Tibial artery (tissue), 4 donors: ENCODE measurements around the gene SYNGR3.

Source experiments
- DNase-seq, 2 donors: peaks; one replicate each; pipeline ENCODE4 v3.0.0-alpha.2; 2019
- H3K27ac ChIP-seq, 2 donors: fragments of 200-600 bp; sonication (generic) in 1 of 2; 1 replicate in 1 of 2; 2 replicates in 1 of 2; pipeline ENCODE4 v1.5.1; 2018 to 2019; ENCODE audit warnings: mild to moderate bottlenecking in 1 of 2
- H3K27me3 ChIP-seq, 2 donors: fragments of 200-600 bp; sonication (generic) in 1 of 2; one replicate each; pipeline versions ENCODE4 v1.5.1 to v1.6.0; 2016 to 2019
- H3K36me3 ChIP-seq, 3 donors: fragments of 200-600 bp; sonication (generic) in 2 of 3; one replicate each; pipeline ENCODE4 v1.5.1; 2016 to 2019; ENCODE audit warnings: mild to moderate bottlenecking in 2 of 3
- H3K4me1 ChIP-seq, 4 donors: fragments of 200-600 bp; sonication (generic) in 2 of 4; 1 replicate in 3 of 4; 2 replicates in 1 of 4; pipeline ENCODE4 v1.5.1; 2016 to 2019
- H3K4me3 ChIP-seq, 2 donors: fragments of 200-600 bp; sonication (generic) in 1 of 2; 1 replicate in 1 of 2; 2 replicates in 1 of 2; pipeline ENCODE4 v1.5.1; 2018 to 2019; ENCODE audit warnings: mild to moderate bottlenecking in 2 of 2
- H3K9me3 ChIP-seq, 3 donors: fragments of 200-600 bp; sonication (generic) in 1 of 3; one replicate each; pipeline ENCODE4 v1.5.1; 2016 to 2019
- CTCF ChIP-seq, 2 experiments: fragments of 200-600 bp in 1 of 2; fragments of 450-650 bp in 1 of 2; IDR thresholded peaks; one replicate each; pipeline ENCODE4 v1.5.1; 2017 to 2019; ENCODE audit warnings: antibody characterized with exemption in 2 of 2, mild to moderate bottlenecking in 1 of 2, moderate library complexity in 1 of 2
- intact Hi-C: fragments of 100-400 bp; cut with DNase I; formaldehyde crosslinking; loops from one replicate; pipeline ENCODE4 v1.15.0; 2023; ENCODE audit warnings: low total_unique reads

Gene SYNGR3

GRCh38 chr16:1978476-1979120 lies 11.2 kb upstream of the SYNGR3 start:
- no peak for DNase-seq
- intact Hi-C loops, result no loop called here
- Histone ChIP-seq H3K27me3 (peaks cover 0 to 83% of the 10 kb centered on the region in 2 donors), H3K36me3 (peaks cover 50 to 55% (median 52%) of the 10 kb centered on the region in 3 donors), H3K27ac (no peak overlapping the region), H3K4me1 (peaks cover 7 to 40% (median 17%) of the 10 kb centered on the region in 4 donors), H3K4me3 (no peak overlapping the region), H3K9me3 (no peaks in the 10 kb centered on the region)
- TF ChIP-seq CTCF (IDR thresholded peaks at IDR 0.05), result no peak

GRCh38 chr16:1979271-1980029 lies 10.3 kb upstream of the SYNGR3 start:
- H3K27ac ChIP-seq, result no peak overlapping the region
- intact Hi-C loops, result no loop called here
- no peak for TF ChIP-seq CTCF (IDR thresholded peaks at IDR 0.05)
- no peak for DNase-seq
- peaks cover 0 to 74% of the 10 kb centered on the region in 2 donors for H3K27me3 ChIP-seq
- H3K9me3 ChIP-seq, result no peaks in the 10 kb centered on the region
- H3K36me3 ChIP-seq, result peaks cover 43 to 49% (median 46%) of the 10 kb centered on the region in 3 donors
- no peak overlapping the region for H3K4me3 ChIP-seq
- H3K4me1 ChIP-seq, result peaks cover 6 to 37% (median 16%) of the 10 kb centered on the region in 4 donors

- peaks cover 35 to 41% (median 39%) of the 10 kb centered on the region in 3 donors for H3K36me3 ChIP-seq
- H3K9me3 ChIP-seq, result no peaks in the 10 kb centered on the region
- no peak for DNase-seq
- H3K4me1 ChIP-seq, result peaks cover 8 to 45% (median 23%) of the 10 kb centered on the region in 4 donors
- intact Hi-C loops, result no loop called here
- TF ChIP-seq CTCF (IDR thresholded peaks at IDR 0.05), result no peak
- H3K4me3 ChIP-seq, result no peak overlapping the region
- H3K27ac ChIP-seq, result no peak overlapping the region
- peaks cover 0 to 67% of the 10 kb centered on the region in 2 donors for H3K27me3 ChIP-seq
Observed at GRCh38 chr16:1980030-1980769, 9.6 kb upstream of the SYNGR3 start.

GRCh38 chr16:1980770-1981087 lies 9.0 kb upstream of the SYNGR3 start:
- no peak for TF ChIP-seq CTCF (IDR thresholded peaks at IDR 0.05)
- peaks cover 32 to 38% (median 36%) of the 10 kb centered on the region in 3 donors for H3K36me3 ChIP-seq
- no peak for DNase-seq
- intact Hi-C loops, result no loop called here
- H3K4me1 ChIP-seq, result peaks cover 8 to 50% (median 26%) of the 10 kb centered on the region in 4 donors
- H3K9me3 ChIP-seq, result no peaks in the 10 kb centered on the region
- no peak overlapping the region for H3K4me3 ChIP-seq
- H3K27ac ChIP-seq, result no peak overlapping the region
- H3K27me3 ChIP-seq, result peaks cover 0 to 62% of the 10 kb centered on the region in 2 donors

GRCh38 chr16:1981398-1981836 lies 8.4 kb upstream of the SYNGR3 start, which contains the start of gene NOXO1:
TSS of gene NOXO1 (minus strand) at chr16:1981469. CDS start at chr16:1981179, 290 bp downstream.
- Histone ChIP-seq H3K4me1 (peaks cover 8 to 52% (median 26%) of the 10 kb centered on the region in 4 donors), H3K27ac (no peak within 1 kb of the TSS)
- intact Hi-C loops, result no loop called here

More at GRCh38 chr16:1981398-1981836, 8.4 kb upstream of the SYNGR3 start, which contains the start of gene NOXO1:
- Histone ChIP-seq H3K9me3 (no peaks in the 10 kb centered on the region), H3K27me3 (peaks cover 0 to 55% of the 10 kb centered on the region in 2 donors), H3K36me3 (peaks cover 32 to 38% (median 35%) of the 10 kb centered on the region in 3 donors), H3K4me3 (no peak within 1 kb of the TSS)
- DNase-seq, result no peak
- TF ChIP-seq CTCF (IDR thresholded peaks at IDR 0.05), result no peak
